ENCODE results near the gene MGME1. TPM values are rescaled to one million over a fixed set of nuclear protein-coding genes. Genes with fewer than 3 reads are reported as not detected.

Gene MGME1
- total and polyA plus RNA-seq, 2 of the 13 experiments (the other 11 are each of a cell fraction or from before 2014, with no cell fraction given), result 36.7 to 66.6 TPM

DNA sequence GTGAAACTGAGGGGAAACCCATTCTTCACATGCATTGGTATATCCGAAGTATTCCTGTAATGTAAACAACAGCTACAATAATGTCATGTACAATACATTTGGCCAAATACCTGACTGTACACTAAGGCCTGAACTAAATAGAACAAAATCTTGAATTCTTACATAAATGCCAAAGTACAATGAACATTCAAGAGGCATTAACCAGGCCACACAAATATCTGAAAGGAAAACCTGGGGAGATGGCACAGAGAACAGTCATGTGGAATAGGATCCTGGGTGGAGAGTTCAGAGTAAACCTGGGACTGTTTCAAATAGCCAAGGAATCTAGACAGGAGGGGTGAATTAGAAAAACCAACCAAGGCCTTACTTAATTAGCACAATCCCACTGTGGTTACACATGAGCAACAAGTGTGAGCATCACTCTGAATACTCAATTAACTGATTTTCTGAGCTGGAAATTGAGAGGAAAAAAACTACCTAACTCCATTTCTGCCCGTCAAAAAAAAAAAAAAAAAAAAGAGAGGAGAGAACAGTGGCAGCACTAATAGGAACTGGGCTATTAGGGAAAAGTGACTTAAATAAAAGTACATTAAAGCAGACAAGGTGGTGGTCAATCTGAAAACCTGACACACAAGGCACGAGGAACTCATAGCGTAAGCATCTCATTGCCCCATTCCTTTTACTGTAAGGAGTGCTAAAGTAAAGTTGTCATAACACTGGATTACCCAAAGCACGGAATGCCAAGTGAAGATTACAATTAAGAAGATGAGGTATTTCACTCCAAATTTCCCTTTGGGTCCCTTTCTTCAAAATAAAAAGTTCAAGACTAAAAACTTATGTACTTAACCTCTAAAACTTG is 11.1 kb upstream of the MGME1 start (continued):
- TF ChIP-seq, protein P1, sequence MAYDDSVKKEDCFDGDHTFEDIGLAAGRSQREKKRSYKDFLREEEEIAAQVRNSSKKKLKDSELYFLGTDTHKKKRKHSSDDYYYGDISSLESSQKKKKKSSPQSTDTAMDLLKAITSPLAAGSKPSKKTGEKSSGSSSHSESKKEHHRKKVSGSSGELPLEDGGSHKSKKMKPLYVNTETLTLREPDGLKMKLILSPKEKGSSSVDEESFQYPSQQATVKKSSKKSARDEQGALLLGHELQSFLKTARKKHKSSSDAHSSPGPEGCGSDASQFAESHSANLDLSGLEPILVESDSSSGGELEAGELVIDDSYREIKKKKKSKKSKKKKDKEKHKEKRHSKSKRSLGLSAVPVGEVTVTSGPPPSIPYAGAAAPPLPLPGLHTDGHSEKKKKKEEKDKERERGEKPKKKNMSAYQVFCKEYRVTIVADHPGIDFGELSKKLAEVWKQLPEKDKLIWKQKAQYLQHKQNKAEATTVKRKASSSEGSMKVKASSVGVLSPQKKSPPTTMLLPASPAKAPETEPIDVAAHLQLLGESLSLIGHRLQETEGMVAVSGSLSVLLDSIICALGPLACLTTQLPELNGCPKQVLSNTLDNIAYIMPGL (CRISPR knock-in tag; IDR thresholded peaks at IDR 0.05; ENCODE audit: borderline replicate concordance in 1 of 2, low read depth in 1 of 2), result 0 out of 4 replicates have a peak, but pooled peaks of 1 of the 2 experiments have one; percentile 11
- TF ChIP-seq ZNF367 (CRISPR knock-in tag; IDR thresholded peaks at IDR 0.05; ENCODE audit: borderline replicate concordance), result no peak
- no peak for TF ChIP-seq TSC22D2 (CRISPR knock-in tag; IDR thresholded peaks at IDR 0.05; ENCODE audit: borderline replicate concordance)
- TF ChIP-seq, protein P2, sequence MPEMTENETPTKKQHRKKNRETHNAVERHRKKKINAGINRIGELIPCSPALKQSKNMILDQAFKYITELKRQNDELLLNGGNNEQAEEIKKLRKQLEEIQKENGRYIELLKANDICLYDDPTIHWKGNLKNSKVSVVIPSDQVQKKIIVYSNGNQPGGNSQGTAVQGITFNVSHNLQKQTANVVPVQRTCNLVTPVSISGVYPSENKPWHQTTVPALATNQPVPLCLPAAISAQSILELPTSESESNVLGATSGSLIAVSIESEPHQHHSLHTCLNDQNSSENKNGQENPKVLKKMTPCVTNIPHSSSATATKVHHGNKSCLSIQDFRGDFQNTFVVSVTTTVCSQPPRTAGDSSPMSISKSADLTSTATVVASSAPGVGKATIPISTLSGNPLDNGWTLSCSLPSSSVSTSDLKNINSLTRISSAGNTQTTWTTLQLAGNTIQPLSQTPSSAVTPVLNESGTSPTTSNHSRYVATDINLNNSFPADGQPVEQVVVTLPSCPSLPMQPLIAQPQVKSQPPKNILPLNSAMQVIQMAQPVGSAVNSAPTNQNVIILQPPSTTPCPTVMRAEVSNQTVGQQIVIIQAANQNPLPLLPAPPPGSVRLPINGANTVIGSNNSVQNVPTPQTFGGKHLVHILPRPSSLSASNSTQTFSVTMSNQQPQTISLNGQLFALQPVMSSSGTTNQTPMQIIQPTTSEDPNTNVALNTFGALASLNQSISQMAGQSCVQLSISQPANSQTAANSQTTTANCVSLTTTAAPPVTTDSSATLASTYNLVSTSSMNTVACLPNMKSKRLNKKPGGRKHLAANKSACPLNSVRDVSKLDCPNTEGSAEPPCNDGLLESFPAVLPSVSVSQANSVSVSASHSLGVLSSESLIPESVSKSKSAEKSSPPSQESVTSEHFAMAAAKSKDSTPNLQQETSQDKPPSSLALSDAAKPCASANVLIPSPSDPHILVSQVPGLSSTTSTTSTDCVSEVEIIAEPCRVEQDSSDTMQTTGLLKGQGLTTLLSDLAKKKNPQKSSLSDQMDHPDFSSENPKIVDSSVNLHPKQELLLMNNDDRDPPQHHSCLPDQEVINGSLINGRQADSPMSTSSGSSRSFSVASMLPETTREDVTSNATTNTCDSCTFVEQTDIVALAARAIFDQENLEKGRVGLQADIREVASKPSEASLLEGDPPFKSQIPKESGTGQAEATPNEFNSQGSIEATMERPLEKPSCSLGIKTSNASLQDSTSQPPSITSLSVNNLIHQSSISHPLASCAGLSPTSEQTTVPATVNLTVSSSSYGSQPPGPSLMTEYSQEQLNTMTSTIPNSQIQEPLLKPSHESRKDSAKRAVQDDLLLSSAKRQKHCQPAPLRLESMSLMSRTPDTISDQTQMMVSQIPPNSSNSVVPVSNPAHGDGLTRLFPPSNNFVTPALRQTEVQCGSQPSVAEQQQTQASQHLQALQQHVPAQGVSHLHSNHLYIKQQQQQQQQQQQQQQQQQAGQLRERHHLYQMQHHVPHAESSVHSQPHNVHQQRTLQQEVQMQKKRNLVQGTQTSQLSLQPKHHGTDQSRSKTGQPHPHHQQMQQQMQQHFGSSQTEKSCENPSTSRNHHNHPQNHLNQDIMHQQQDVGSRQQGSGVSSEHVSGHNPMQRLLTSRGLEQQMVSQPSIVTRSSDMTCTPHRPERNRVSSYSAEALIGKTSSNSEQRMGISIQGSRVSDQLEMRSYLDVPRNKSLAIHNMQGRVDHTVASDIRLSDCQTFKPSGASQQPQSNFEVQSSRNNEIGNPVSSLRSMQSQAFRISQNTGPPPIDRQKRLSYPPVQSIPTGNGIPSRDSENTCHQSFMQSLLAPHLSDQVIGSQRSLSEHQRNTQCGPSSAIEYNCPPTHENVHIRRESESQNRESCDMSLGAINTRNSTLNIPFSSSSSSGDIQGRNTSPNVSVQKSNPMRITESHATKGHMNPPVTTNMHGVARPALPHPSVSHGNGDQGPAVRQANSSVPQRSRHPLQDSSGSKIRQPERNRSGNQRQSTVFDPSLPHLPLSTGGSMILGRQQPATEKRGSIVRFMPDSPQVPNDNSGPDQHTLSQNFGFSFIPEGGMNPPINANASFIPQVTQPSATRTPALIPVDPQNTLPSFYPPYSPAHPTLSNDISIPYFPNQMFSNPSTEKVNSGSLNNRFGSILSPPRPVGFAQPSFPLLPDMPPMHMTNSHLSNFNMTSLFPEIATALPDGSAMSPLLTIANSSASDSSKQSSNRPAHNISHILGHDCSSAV (CRISPR knock-in tag; IDR thresholded peaks at IDR 0.05; ENCODE audit: borderline replicate concordance), result no peak
- no peak for TF ChIP-seq MIXL1 (CRISPR knock-in tag; IDR thresholded peaks at IDR 0.05)
- no peak for TF ChIP-seq U2AF1 (optimal IDR thresholded peaks at IDR 0.05; ENCODE audit: low read depth, low read length)
- TF ChIP-seq, protein P3, sequence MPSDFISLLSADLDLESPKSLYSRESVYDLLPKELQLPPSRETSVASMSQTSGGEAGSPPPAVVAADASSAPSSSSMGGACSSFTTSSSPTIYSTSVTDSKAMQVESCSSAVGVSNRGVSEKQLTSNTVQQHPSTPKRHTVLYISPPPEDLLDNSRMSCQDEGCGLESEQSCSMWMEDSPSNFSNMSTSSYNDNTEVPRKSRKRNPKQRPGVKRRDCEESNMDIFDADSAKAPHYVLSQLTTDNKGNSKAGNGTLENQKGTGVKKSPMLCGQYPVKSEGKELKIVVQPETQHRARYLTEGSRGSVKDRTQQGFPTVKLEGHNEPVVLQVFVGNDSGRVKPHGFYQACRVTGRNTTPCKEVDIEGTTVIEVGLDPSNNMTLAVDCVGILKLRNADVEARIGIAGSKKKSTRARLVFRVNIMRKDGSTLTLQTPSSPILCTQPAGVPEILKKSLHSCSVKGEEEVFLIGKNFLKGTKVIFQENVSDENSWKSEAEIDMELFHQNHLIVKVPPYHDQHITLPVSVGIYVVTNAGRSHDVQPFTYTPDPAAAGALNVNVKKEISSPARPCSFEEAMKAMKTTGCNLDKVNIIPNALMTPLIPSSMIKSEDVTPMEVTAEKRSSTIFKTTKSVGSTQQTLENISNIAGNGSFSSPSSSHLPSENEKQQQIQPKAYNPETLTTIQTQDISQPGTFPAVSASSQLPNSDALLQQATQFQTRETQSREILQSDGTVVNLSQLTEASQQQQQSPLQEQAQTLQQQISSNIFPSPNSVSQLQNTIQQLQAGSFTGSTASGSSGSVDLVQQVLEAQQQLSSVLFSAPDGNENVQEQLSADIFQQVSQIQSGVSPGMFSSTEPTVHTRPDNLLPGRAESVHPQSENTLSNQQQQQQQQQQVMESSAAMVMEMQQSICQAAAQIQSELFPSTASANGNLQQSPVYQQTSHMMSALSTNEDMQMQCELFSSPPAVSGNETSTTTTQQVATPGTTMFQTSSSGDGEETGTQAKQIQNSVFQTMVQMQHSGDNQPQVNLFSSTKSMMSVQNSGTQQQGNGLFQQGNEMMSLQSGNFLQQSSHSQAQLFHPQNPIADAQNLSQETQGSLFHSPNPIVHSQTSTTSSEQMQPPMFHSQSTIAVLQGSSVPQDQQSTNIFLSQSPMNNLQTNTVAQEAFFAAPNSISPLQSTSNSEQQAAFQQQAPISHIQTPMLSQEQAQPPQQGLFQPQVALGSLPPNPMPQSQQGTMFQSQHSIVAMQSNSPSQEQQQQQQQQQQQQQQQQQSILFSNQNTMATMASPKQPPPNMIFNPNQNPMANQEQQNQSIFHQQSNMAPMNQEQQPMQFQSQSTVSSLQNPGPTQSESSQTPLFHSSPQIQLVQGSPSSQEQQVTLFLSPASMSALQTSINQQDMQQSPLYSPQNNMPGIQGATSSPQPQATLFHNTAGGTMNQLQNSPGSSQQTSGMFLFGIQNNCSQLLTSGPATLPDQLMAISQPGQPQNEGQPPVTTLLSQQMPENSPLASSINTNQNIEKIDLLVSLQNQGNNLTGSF (CRISPR knock-in tag; IDR thresholded peaks at IDR 0.05), result no peak
- no peak for TF ChIP-seq SMARCE1 (IDR thresholded peaks at IDR 0.05; ENCODE audit: borderline replicate concordance)
- TF ChIP-seq, protein P4, sequence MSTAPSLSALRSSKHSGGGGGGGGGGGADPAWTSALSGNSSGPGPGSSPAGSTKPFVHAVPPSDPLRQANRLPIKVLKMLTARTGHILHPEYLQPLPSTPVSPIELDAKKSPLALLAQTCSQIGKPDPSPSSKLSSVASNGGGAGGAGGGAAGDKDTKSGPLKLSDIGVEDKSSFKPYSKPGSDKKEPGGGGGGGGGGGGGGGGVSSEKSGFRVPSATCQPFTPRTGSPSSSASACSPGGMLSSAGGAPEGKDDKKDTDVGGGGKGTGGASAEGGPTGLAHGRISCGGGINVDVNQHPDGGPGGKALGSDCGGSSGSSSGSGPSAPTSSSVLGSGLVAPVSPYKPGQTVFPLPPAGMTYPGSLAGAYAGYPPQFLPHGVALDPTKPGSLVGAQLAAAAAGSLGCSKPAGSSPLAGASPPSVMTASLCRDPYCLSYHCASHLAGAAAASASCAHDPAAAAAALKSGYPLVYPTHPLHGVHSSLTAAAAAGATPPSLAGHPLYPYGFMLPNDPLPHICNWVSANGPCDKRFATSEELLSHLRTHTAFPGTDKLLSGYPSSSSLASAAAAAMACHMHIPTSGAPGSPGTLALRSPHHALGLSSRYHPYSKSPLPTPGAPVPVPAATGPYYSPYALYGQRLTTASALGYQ (CRISPR knock-in tag; IDR thresholded peaks at IDR 0.05), result no peak
- no peak for TF ChIP-seq ERF (CRISPR knock-in tag; IDR thresholded peaks at IDR 0.05)

Data from HepG2 (cell line).